GM18867 (cell line): ENCODE results near the gene METAP1D.

Source experiments
- ATAC-seq: cut with Tn5 transposase; IDR thresholded peaks from one replicate; pipeline ENCODE4 v1.9.1; 2021; ENCODE audit warnings: mild to moderate bottlenecking, moderate library complexity; ENCODE audit not compliant: unreplicated experiment

The METAP1D gene

DNA sequence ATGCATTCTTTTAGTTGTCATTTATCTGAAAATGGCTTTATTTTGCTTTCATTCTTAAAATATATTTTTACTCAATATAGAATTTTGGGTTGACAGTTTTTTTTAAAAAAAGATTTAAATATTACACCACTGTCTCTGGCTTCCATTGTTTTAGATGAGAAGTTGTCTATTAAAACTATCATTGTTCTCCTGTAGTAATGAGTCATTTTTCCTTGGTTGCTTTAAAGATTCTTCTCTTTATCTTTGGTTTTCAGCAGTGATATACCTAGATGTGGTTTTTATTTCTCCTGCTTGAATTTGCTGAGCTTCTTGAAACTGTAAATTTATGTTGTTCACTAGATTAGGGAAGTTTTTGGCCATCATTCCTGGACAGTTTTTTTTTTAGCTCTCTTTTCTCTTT lies 129.7 kb downstream of the METAP1D start:
- no peak for ATAC-seq
